ENCODE measurements around the gene BRD3OS.

Gene BRD3OS

GRCh38 chr9:134004881-134005280, 20.4 kb upstream of the BRD3OS start:
- DNase-seq (ENCODE audit: low read depth) = no peak

GRCh38 chr9:134005381-134005780, 19.9 kb upstream of the BRD3OS start:
- no peak for DNase-seq (ENCODE audit: low read depth)

- no peak for DNase-seq (ENCODE audit: low read depth)
These were observed 18.1 kb upstream of the BRD3OS start for GRCh38 chr9:134007150-134007549.

GRCh38 chr9:134007571-134007970, 17.7 kb upstream of the BRD3OS start:
- DNase-seq (ENCODE audit: low read depth) = no peak

GRCh38 chr9:134010310-134011173, 14.7 kb upstream of the BRD3OS start:
- no peak for DNase-seq (ENCODE audit: low read depth)

- DNase-seq (ENCODE audit: low read depth) = no peak
These were observed 13.9 kb upstream of the BRD3OS start for GRCh38 chr9:134011401-134011800.

- no peak for DNase-seq (ENCODE audit: low read depth)
These were observed 10.3 kb upstream of the BRD3OS start for GRCh38 chr9:134014946-134015345.

- DNase-seq (ENCODE audit: low read depth) = no peak
These were observed 978 bp upstream of the BRD3OS start for GRCh38 chr9:134024214-134024792.

GRCh38 chr9:134025606-134026541, 593 bp downstream of the BRD3OS start:
- DNase-seq (ENCODE audit: low read depth) = no peak

- no peak for DNase-seq (ENCODE audit: low read depth)
These were observed 1.3 kb downstream of the BRD3OS start for GRCh38 chr9:134026581-134026980.

GRCh38 chr9:134026981-134027380, 1.7 kb downstream of the BRD3OS start:
- DNase-seq (ENCODE audit: low read depth) = no peak

GRCh38 chr9:134027561-134027960, 2.3 kb downstream of the BRD3OS start:
- no peak for DNase-seq (ENCODE audit: low read depth)

- no peak for DNase-seq (ENCODE audit: low read depth)
These were observed 2.8 kb downstream of the BRD3OS start for GRCh38 chr9:134028076-134028475.

- DNase-seq (ENCODE audit: low read depth) = no peak
These were observed 3.4 kb downstream of the BRD3OS start for GRCh38 chr9:134028575-134029247.

GRCh38 chr9:134029248-134030226, 4.3 kb downstream of the BRD3OS start:
- DNase-seq (ENCODE audit: low read depth) = no peak

- DNase-seq (ENCODE audit: low read depth) = no peak
These were observed 5.7 kb downstream of the BRD3OS start for GRCh38 chr9:134030821-134031470.

GRCh38 chr9:134031783-134032182, 6.5 kb downstream of the BRD3OS start:
- DNase-seq (ENCODE audit: low read depth) = no peak

GRCh38 chr9:134032456-134033222, 7.4 kb downstream of the BRD3OS start:
- no peak for DNase-seq (ENCODE audit: low read depth)

GRCh38 chr9:134033516-134034214, 8.4 kb downstream of the BRD3OS start:
- DNase-seq (ENCODE audit: low read depth) = no peak
